GM18868 (cell line): ENCODE data around the gene FCN3.
"Not testable (repeated sequence)": the region's sequence is repeated elsewhere in the genome, so short reads cannot be mapped to it uniquely, and the experiment has no call there.

Experiments
- ATAC-seq: cut with Tn5 transposase; IDR thresholded peaks from one replicate; pipeline ENCODE4 v1.9.1; 2021; ENCODE audit warnings: mild to moderate bottlenecking, moderate library complexity; ENCODE audit not compliant: unreplicated experiment

Gene FCN3

GRCh38 chr1:27400082-27400962 lies 25.7 kb upstream of the FCN3 start:
- no peak for ATAC-seq

DNA sequence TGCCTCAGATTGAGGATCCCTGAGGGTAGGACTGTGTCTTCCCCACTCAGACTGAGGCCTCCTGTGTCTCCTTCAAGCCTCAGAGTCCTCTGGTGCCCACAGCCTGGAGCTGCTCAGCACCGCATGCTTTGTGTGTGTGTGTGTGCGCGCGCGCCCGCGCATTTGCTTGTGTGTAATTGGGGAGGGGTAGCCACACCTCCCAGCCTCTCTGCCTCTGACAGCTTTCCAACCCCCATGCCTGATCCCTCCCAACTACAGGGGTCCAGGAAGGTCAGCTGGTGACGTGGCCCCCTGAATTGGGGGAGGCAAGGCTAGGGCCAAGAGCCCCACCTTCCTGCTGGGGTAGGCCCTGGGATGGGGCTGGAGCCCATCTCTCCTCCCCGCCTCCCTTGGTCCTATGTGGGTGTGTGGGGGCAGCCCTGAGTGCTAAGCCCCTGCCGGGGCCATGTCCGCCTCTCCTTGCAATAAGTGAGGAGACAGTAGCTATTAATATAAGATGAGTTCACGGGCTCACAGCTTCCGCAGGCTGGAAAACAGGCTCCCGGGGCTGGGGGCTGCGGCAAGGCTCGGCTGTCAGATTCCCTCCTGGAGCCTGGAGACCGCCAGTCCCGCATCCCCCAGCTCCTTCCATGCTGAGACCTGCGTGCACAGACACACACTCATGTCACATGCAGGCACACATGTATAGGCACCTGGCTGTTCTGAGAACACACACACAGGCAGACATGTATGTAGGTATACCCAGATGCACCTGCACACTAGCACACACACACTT lies 24.8 kb upstream of the FCN3 start:
- no peak for ATAC-seq

- ATAC-seq = no peak
Measured at GRCh38 chr1:27398405-27399149, 24.0 kb upstream of the FCN3 start.

- no peak for ATAC-seq
Measured at GRCh38 chr1:27397749-27398148, 23.1 kb upstream of the FCN3 start.

GRCh38 chr1:27397110-27397509 lies 22.5 kb upstream of the FCN3 start:
- no peak for ATAC-seq

- ATAC-seq = no peak
Measured at GRCh38 chr1:27395441-27396195, 21.0 kb upstream of the FCN3 start.

DNA sequence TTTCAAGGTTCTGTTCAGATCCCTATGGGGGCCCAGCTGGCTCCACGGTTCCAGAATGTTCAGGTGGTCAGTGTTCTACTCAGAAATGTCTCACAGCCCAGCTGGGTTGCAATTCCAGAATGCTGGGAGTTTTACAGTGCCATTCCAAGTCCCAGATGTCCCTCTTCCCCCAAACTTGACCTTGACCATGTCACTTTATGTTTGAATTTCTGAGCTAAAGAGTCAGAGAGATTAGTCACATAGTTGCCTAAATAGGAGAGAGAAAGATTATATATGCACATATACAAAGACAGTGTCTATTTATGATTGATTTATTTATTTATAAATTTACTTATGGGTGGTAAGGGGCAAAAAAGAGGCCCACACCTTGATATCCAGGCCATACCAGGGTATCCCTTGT lies 20.3 kb upstream of the FCN3 start:
- no peak for ATAC-seq

DNA sequence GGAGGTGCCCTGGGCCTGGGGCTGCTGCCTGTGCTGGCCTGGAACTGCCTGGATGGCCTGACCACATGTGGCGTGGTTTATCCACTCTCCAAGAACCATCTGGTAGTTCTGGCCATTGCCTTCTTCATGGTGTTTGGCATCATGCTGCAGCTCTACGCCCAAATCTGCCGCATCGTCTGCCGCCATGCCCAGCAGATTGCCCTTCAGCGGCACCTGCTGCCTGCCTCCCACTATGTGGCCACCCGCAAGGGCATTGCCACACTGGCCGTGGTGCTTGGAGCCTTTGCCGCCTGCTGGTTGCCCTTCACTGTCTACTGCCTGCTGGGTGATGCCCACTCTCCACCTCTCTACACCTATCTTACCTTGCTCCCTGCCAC lies 19.6 kb upstream of the FCN3 start:
- no peak for ATAC-seq

DNA sequence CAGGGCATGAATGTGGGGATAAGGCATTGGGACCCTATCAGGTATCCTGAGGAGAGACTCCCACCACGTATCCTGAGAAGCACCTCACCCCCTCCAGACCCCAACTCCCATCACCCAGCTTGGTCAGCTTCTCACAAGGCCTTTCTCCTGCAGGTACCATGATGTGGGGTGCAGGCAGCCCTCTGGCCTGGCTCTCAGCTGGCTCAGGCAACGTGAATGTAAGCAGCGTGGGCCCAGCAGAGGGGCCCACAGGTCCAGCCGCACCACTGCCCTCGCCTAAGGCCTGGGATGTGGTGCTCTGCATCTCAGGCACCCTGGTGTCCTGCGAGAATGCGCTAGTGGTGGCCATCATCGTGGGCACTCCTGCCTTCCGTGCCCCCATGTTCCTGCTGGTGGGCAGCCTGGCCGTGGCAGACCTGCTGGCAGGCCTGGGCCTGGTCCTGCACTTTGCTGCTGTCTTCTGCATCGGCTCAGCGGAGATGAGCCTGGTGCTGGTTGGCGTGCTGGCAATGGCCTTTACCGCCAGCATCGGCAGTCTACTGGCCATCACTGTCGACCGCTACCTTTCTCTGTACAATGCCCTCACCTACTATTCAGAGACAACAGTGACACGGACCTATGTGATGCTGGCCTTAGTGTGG lies 19.1 kb upstream of the FCN3 start:
- no peak for ATAC-seq

GRCh38 chr1:27392778-27393635 lies 18.4 kb upstream of the FCN3 start:
- no peak for ATAC-seq

DNA sequence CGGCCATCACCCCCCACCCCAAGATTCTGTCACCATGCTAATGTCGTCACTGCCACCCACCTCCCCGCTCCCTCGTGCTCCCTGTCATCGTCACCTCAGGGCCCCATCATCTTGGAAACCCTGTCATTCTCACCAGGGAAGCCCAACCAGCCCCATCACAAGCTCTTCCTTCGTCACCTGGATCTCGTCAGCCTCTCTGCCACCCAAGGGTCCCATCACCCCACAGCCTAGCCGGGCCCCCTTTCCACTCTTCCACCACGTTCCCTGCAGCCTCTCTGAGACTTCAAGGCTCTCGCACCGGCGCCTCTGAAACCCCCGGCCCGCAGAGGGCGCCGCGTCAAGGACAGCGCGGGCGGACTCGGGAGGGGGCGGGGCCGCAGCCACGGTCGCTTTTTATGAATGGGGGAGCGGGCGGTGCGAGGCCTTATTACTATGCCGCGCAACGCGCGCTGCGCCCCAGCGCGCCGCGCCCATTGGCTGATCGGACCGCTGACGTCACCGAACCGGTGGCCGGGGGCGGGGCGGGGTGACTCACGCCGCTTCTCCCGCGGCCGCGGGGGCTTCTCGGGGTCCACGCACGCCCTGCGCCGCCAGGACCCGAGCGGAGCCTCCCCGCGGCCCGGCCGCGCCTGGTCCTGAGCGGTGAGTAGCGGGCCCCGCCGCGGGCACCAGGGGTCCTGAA lies 17.6 kb upstream of the FCN3 start, which contains the start of gene GPR3:
TSS of gene GPR3 (plus strand) at position 527 of the 682 bp plus-strand sequence. CDS start 1,177 bp downstream, outside the sequence.
- peak; percentile 74 for ATAC-seq

DNA sequence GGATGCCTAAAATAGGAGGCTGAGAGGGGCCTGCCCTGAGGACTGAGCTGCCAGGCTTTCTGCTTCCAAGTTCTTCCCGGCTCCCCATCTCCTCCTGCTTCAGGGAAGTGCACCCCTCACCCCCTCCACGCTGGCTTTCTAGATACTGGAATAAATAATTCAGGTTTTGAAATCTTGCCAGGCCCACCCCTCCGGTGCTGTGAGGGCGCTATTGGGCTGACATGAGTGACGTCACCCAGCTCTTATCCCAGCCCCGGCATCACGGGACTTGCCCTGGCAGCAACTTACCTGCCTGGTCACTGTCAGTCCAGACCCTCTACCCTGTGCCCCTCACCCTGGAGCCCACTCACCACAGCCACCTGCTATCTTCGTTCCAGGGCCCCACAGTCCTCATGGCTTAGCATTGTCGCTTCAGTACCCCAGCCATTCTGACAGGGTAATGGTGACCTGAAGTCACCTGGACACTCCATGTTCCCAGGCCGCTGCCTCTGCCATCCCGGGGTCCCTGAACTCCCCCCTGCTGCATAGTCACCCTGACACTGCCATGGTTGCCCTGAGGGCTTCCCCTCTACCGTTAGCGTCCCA lies 17.0 kb upstream of the FCN3 start:
- no peak for ATAC-seq

DNA sequence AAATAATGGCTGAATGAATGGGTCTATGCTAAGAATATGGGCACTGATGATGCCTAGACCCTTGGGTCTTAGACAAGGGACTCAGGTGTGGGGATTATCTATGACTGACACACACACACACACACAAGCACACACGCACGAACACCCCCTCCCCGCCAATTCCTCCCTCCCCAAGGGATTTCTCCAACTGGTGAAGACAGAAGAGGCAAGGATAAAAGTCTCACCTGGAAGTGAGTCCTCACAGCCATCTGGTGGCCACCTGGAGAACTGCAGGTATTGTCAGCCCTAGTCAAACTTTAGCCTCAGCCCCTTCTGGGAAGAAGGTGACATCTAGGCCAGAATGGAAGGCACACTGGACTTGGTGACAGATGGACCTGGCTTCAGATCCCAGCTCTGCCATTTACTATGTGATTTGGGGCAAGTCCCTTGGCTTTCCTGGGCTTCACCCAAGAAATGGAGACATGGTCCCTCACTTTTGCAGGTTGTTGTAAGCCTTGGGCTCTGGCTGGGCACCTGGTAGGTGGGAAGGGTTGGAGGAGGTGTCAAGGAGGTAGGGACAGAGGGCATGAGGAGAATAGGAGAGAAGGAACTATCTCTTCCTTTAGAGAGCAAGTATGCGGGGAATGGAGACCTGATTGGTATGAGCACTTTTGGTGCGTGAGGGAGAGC lies 13.8 kb upstream of the FCN3 start:
- ATAC-seq = no peak

DNA sequence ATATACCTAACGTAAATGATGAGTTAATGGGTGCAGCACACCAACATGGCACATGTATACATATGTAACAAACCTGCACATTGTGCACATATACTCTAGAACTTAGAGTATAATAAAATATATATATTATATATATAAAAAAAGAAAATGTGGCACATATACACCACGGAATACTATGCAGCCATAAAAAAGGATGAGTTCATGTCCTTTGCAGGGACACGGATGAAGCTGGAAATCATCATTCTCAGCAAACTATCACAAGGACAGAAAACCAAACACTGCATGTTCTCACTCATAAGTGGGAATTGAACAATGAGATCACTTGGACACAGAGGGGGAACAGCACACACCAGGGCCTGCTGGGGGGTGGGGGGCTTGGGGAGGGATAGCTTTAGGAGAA lies 10.2 kb upstream of the FCN3 start:
- ATAC-seq = not testable (repeated sequence)

- no peak for ATAC-seq
Measured at GRCh38 chr1:27383661-27384060, 9.0 kb upstream of the FCN3 start.

DNA sequence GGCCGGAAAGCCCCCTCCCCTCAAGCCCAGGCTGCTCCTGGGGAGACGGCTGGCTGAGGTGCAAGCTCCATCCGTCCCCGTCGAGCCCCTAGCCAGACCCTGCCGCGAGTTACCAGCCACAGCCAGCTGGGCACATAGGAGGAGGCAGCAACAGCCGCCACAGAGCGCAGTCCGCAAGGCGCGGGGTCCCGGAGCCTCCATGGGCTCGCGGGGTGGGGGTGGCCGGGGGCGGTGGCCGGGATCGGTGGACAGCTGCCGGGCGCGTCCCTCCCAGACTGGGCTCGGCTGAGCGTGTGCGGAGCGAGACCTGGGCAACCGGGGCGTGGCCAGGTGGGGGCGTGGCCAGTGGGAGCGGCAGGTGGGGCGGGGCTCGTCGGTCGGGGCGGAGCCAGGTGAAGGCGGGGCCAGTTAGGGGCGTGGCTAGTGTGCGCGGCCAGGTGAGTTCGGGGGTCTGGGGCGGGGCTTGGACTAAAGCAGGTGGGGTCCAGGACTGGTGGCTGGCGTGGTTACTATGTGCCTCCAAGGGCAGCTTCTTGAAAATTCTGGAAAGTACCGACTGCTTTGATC lies 8.5 kb upstream of the FCN3 start, which contains the start of gene CD164L2:
TSS of gene CD164L2 (minus strand) at position 295 of the 567 bp plus-strand sequence. CDS start at position 201, 94 bp downstream.
- ATAC-seq = no peak
